Measurements from ENCODE around the gene CAND1. TPM values are rescaled to one million over a fixed set of nuclear protein-coding genes. Genes with fewer than 3 reads are reported as not detected.

The CAND1 gene
- polyA plus RNA-seq, 3 donors = 188 to 215 (median 200) TPM

GRCh38 chr12:67275380-67275913 lies 6.3 kb downstream of the CAND1 start:
- DNase-seq = no peak

GRCh38 chr12:67276421-67276820 lies 7.3 kb downstream of the CAND1 start:
- DNase-seq = no peak

- DNase-seq = no peak
These were observed 10.5 kb downstream of the CAND1 start for GRCh38 chr12:67279637-67280036.

- DNase-seq = no peak
These were observed 10.9 kb downstream of the CAND1 start for GRCh38 chr12:67280088-67280487.

- DNase-seq = no peak
These were observed 11.4 kb downstream of the CAND1 start for GRCh38 chr12:67280572-67280971.

GRCh38 chr12:67284561-67284960 lies 15.4 kb downstream of the CAND1 start:
- DNase-seq = no peak

GRCh38 chr12:67286257-67286656 lies 17.1 kb downstream of the CAND1 start:
- DNase-seq = no peak

GRCh38 chr12:67287311-67287710 lies 18.2 kb downstream of the CAND1 start:
- DNase-seq = no peak

GRCh38 chr12:67288561-67288960 lies 19.4 kb downstream of the CAND1 start:
- DNase-seq = no peak

- no peak for DNase-seq
These were observed 21.2 kb downstream of the CAND1 start for GRCh38 chr12:67290378-67290777.

GRCh38 chr12:67299526-67299925 lies 30.4 kb downstream of the CAND1 start:
- no peak for DNase-seq

- DNase-seq = no peak
These were observed 30.8 kb downstream of the CAND1 start for GRCh38 chr12:67299926-67300325.

GRCh38 chr12:67302162-67302561 lies 33.0 kb downstream of the CAND1 start:
- no peak for DNase-seq

GRCh38 chr12:67305544-67305943 lies 36.4 kb downstream of the CAND1 start:
- no peak for DNase-seq

GRCh38 chr12:67306712-67307111 lies 37.6 kb downstream of the CAND1 start:
- no peak for DNase-seq

- no peak for DNase-seq
These were observed 46.5 kb downstream of the CAND1 start for GRCh38 chr12:67315661-67316060.

- no peak for DNase-seq
These were observed 49.6 kb downstream of the CAND1 start for GRCh38 chr12:67318786-67319185.

- no peak for DNase-seq
These were observed 50.8 kb downstream of the CAND1 start for GRCh38 chr12:67319936-67320335.

GRCh38 chr12:67320614-67321295 lies 51.6 kb downstream of the CAND1 start:
- DNase-seq = peak; percentile 21

- DNase-seq = no peak
These were observed 53.4 kb downstream of the CAND1 start for GRCh38 chr12:67322580-67322979.

GRCh38 chr12:67323007-67323406 lies 53.8 kb downstream of the CAND1 start:
- no peak for DNase-seq

GRCh38 chr12:67326637-67327036 lies 57.5 kb downstream of the CAND1 start:
- no peak for DNase-seq

- DNase-seq = no peak
These were observed 58.3 kb downstream of the CAND1 start for GRCh38 chr12:67327466-67327865.

- no peak for DNase-seq
These were observed 62.0 kb downstream of the CAND1 start for GRCh38 chr12:67331123-67331522.

Measured in renal pelvis (tissue), 4 donors.